GM12878 (cell line): ENCODE results near the gene CDKL1. TPM values are rescaled to one million over a fixed set of nuclear protein-coding genes. Genes with fewer than 3 reads are reported as not detected.

ENCODE experiments used
- ATAC-seq: fragments of 200-7000 bp; cut with Tn5 transposase; 3 replicates; pipeline ENCODE4 v1.9.1; 2020; ENCODE audit warnings: mild to moderate bottlenecking, moderate library complexity
- BruUV-seq: library from RNA; stranded (reverse); fragments of 400-500 nt; replicated peaks from 2 replicates; lab custom pipeline; 2021; lab: Mats Ljungman, UMichigan
- CTCF ChIA-PET: fragments of 300-600 bp; sonication (Branson Sonifier 250); formaldehyde crosslinking; extraction: SDS; loops from one replicate; lab custom pipeline; 2021; ENCODE audit warnings: inconsistent platforms; lab: Yijun Ruan, JAX
- POLR2A ChIA-PET: fragments of 350-600 bp; formaldehyde crosslinking; extraction: SDS; loops from one replicate; lab custom pipeline; 2021; ENCODE audit warnings: inconsistent platforms; lab: Charles Lee
- RAD21 ChIA-PET: fragments of 300-600 bp; sonication (Branson Sonifier 250); formaldehyde crosslinking; loops from one replicate; lab custom pipeline; 2023; ENCODE audit warnings: antibody characterized with exemption; ENCODE audit not compliant: unreplicated experiment; lab: Charles Lee
- SMC1A ChIA-PET: fragments of 300-600 bp; sonication (Branson Sonifier 250); formaldehyde crosslinking; loops from one replicate; lab custom pipeline; 2023; ENCODE audit not compliant: unreplicated experiment, uncharacterized antibody; lab: Charles Lee
- DNase-seq: peaks from one replicate; pipeline ENCODE4 v3.0.0-alpha.2; 2011; ENCODE audit warnings: low read depth, low spot score
- FAIRE-seq: peaks from 3 replicates; lab custom pipeline; 2011; peaks lifted over from hg19 to GRCh38; lab: Jason Lieb, UNC
- H2AFZ ChIP-seq: 2 replicates; pipeline ENCODE4 v1.6.0; 2011; ENCODE audit warnings: low read depth, low read length, control low read depth; ENCODE audit not compliant: control insufficient read depth
- H3K27ac ChIP-seq: 2 replicates; pipeline ENCODE4 v1.5.1; 2011; ENCODE audit warnings: control low read depth; ENCODE audit not compliant: control insufficient read depth, insufficient read depth
- H3K27me3 ChIP-seq, 2 experiments: replicated peaks in 1 of 2; 2 replicates each; pipeline versions ENCODE4 v1.6.0 to v1.6.1; 2011; ENCODE audit warnings: low read length in 1 of 2; ENCODE audit not compliant: control insufficient read depth in 2 of 2, insufficient read depth in 2 of 2
- H3K36me3 ChIP-seq, 2 experiments: 2 replicates each; pipeline ENCODE4 v1.5.1; 2011; ENCODE audit warnings: low read length in 1 of 2; ENCODE audit not compliant: control insufficient read depth in 2 of 2, insufficient read depth in 2 of 2
- H3K4me1 ChIP-seq: 2 replicates; pipeline ENCODE4 v1.6.1; 2011; ENCODE audit warnings: mild to moderate bottlenecking, low read length, moderate library complexity, mixed read lengths; ENCODE audit not compliant: control insufficient read depth, insufficient read depth
- H3K4me2 ChIP-seq: 2 replicates; pipeline ENCODE4 v1.6.0; 2011; ENCODE audit warnings: control low read depth; ENCODE audit not compliant: control insufficient read depth, insufficient read depth
- H3K4me3 ChIP-seq: fragments of 200-600 bp; sonication (generic); 2 replicates; pipeline ENCODE4 v1.5.1; 2016
- H3K79me2 ChIP-seq: 2 replicates; pipeline ENCODE4 v1.6.0; 2011; ENCODE audit warnings: low read length; ENCODE audit not compliant: control insufficient read depth, insufficient read depth
- H3K9ac ChIP-seq: 2 replicates; pipeline ENCODE4 v1.8.0; 2011; ENCODE audit warnings: low read length, control low read depth, mixed read lengths; ENCODE audit not compliant: control insufficient read depth, insufficient read depth
- H3K9me3 ChIP-seq: replicated peaks from 3 replicates; pipeline ENCODE4 v1.5.1; 2011; ENCODE audit warnings: mild to moderate bottlenecking, low read length; ENCODE audit not compliant: control insufficient read depth, insufficient read depth
- H4K20me1 ChIP-seq: 2 replicates; pipeline ENCODE4 v1.6.0; 2011; ENCODE audit not compliant: control insufficient read depth, insufficient read depth
- ATF3 ChIP-seq: IDR thresholded peaks from 2 replicates; pipeline ENCODE4 v1.6.1; 2011; ENCODE audit warnings: low read depth, mild to moderate bottlenecking, low read length, moderate library complexity, borderline replicate concordance; ENCODE audit errors: extremely low read depth
- BHLHE40 ChIP-seq, 2 experiments: fragments of 450-650 bp in 1 of 2; IDR thresholded peaks; 2 replicates each; pipeline ENCODE4 v1.6.1; 2011 to 2017; ENCODE audit warnings: low read depth in 2 of 2, borderline replicate concordance in 1 of 2, improper control_type of control experiment in 1 of 2, low read length in 1 of 2, mild to moderate bottlenecking in 1 of 2
- CBFB ChIP-seq: IDR thresholded peaks from 2 replicates; pipeline ENCODE4 v1.6.1; 2016; ENCODE audit warnings: antibody characterized with exemption, low read depth
- CHD2 ChIP-seq: IDR thresholded peaks from 2 replicates; pipeline ENCODE4 v1.6.1; 2011; ENCODE audit warnings: low read depth, low read length, improper control_type of control experiment, borderline replicate concordance
- FOXK2 ChIP-seq: fragments of 450-650 bp; IDR thresholded peaks from 2 replicates; pipeline ENCODE4 v1.6.1; 2017; ENCODE audit warnings: mild to moderate bottlenecking, moderate library complexity
- GATAD2B ChIP-seq: fragments of 450-650 bp; conservative IDR thresholded peaks from 2 replicates; pipeline ENCODE4 v1.6.1; 2017; ENCODE audit warnings: low read depth, mild to moderate bottlenecking, moderate library complexity
- MYB ChIP-seq: fragments of 150-350 bp; IDR thresholded peaks from 2 replicates; pipeline ENCODE4 v1.6.1; 2014; ENCODE audit warnings: mild to moderate bottlenecking, low read depth, low read length, borderline replicate concordance
- NBN ChIP-seq: fragments of 450-650 bp; IDR thresholded peaks from 2 replicates; pipeline ENCODE4 v1.6.1; 2016
- NKRF ChIP-seq: fragments of 450-650 bp; conservative IDR thresholded peaks from 2 replicates; pipeline ENCODE4 v1.6.1; 2017; ENCODE audit warnings: mild to moderate bottlenecking, moderate library complexity
- PBX3 ChIP-seq: IDR thresholded peaks from 2 replicates; pipeline ENCODE4 v1.6.1; 2011; ENCODE audit warnings: mild to moderate bottlenecking, low read depth, low read length, moderate library complexity; ENCODE audit not compliant: insufficient replicate concordance
- RCOR1 ChIP-seq: conservative IDR thresholded peaks from 2 replicates; pipeline ENCODE4 v1.6.1; 2012; ENCODE audit warnings: low read depth, low read length, improper control_type of control experiment
- RELB ChIP-seq: fragments of 450-650 bp; IDR thresholded peaks from 2 replicates; pipeline ENCODE4 v1.6.1; 2017; ENCODE audit warnings: low read depth, mild to moderate bottlenecking, moderate library complexity
- SMAD1 ChIP-seq: fragments of 450-650 bp; IDR thresholded peaks from 2 replicates; pipeline ENCODE4 v1.6.1; 2018; ENCODE audit warnings: mild to moderate bottlenecking, low read depth; ENCODE audit not compliant: partially characterized antibody
- WRNIP1 ChIP-seq: IDR thresholded peaks from 2 replicates; pipeline ENCODE4 v1.6.1; 2011; ENCODE audit warnings: low read depth, low read length, improper control_type of control experiment, borderline replicate concordance
- ZBTB11 ChIP-seq: fragments of 450-650 bp; formaldehyde crosslinking; IDR thresholded peaks from 2 replicates; pipeline ENCODE4 v1.5.0; 2022; ENCODE audit warnings: mild to moderate bottlenecking, missing genetic modification characterization
- ZNF207 ChIP-seq: fragments of 450-650 bp; IDR thresholded peaks from 2 replicates; pipeline ENCODE4 v1.6.1; 2014; ENCODE audit warnings: antibody characterized with exemption, mild to moderate bottlenecking, borderline replicate concordance
- WGBS: methylation state at CpG from one replicate; pipeline ENCODE4 v1.1.6; 2016; ENCODE audit warnings: low lambda C conversion rate; ENCODE audit not compliant: insufficient replicate concordance, insufficient coverage; ENCODE audit errors: missing lambda C conversion rate; 5-methylcytosine and 5-hydroxymethylcytosine counted together
- in situ Hi-C: fragments of 300-500 bp; cut with MboI; formaldehyde crosslinking; loops from 9 replicates; pipeline ENCODE4 v1.14.3; 2018; ENCODE audit warnings: mixed read lengths
- intact Hi-C: fragments of 100-400 bp; cut with micrococcal nuclease; formaldehyde crosslinking; loops from one replicate; pipeline ENCODE4 v1.14.2; 2022; ENCODE audit not compliant: unreplicated experiment
- polyA plus RNA-seq, 11 experiments: library from polyadenylated mRNA; depleted of rRNA in 4 of 11; unstranded in 6 of 11; stranded (reverse) in 5 of 11; fragments of >200 nt; fragmentation: Nextera tagmentation in 4 of 11; fragmentation: Illumina TruSeq in 1 of 11; extraction: Ambion mirVana in 4 of 11; extraction: Trizol in 1 of 11; gene quantifications; 1 replicate in 1 of 11; 2 replicates in 10 of 11; pipeline versions ENCODE4 v1.2.1 to v1.2.3, GENCODE V29; 2011 to 2016; ENCODE audit warnings: inconsistent platforms in 2 of 11, missing spikeins in 2 of 11, low read depth in 1 of 11
- total RNA-seq, 4 experiments: library from RNA; depleted of rRNA in 3 of 4; stranded (reverse); fragments of >200 nt in 3 of 4; fragmentation: Illumina TruSeq in 1 of 4; extraction: Trizol in 1 of 4; gene quantifications; 2 replicates each; pipeline versions ENCODE4 v1.2.1 to v1.2.3, GENCODE V29; 2013 to 2021

Gene CDKL1
- total and polyA plus RNA-seq, 10 of the 15 experiments (the other 5 are each of a cell fraction or from before 2014, with no cell fraction given): 9.0 to 19.0 (median 11.1) TPM

- no peaks in the 10 kb centered on the region for H3K27me3 ChIP-seq
- H3K36me3 ChIP-seq: peaks cover 0 to 2% of the 10 kb centered on the region in 2 experiments; a peak in 1 of 4 replicates
- 95% methylated on average over 2 of the region's 2 CpGs for WGBS
- H4K20me1 ChIP-seq: no peaks in the 10 kb centered on the region
- in situ Hi-C loops: no loop called here
- no peaks in the 10 kb centered on the region for H3K9me3 ChIP-seq
- no peak for DNase-seq
- no TSS peak for BruUV-seq
- no peak for TF ChIP-seq GATAD2B
- no peak for TF ChIP-seq NBN
- no peak for TF ChIP-seq NKRF
- TF ChIP-seq CBFB: no peak
- no peak for TF ChIP-seq BHLHE40 (IDR thresholded peaks at IDR 0.05; ENCODE audit: borderline replicate concordance in 1 of 2, low read depth in 2 of 2, low read length in 1 of 2)
- TF ChIP-seq RCOR1: no peak
- no peak for TF ChIP-seq RELB
- no peak for TF ChIP-seq MYB
- no peak for TF ChIP-seq CHD2
- TF ChIP-seq FOXK2: no peak
- no peak for TF ChIP-seq ZBTB11 (CRISPR knock-in tag)
- no peak for TF ChIP-seq SMAD1
- no peak for TF ChIP-seq ATF3
- no peak for TF ChIP-seq PBX3
- no peak for TF ChIP-seq ZNF207
- no peak for TF ChIP-seq WRNIP1
- FAIRE-seq: no peak
- intact Hi-C loops: no loop called here
- H3K9ac ChIP-seq: no peak overlapping the region
- ChIA-PET SMC1A (no interaction called here), CTCF (no interaction called here), RAD21 (no interaction called here), POLR2A (no interaction called here)
- no peak overlapping the region for H3K4me2 ChIP-seq
- ATAC-seq: no peak
- no peak overlapping the region for H3K4me3 ChIP-seq
- H3K4me1 ChIP-seq: no peaks in the 10 kb centered on the region
- no peak overlapping the region for H2AFZ ChIP-seq
- no peaks in the 10 kb centered on the region; the same call in 1 of the 2 replicates for H3K79me2 ChIP-seq
- H3K27ac ChIP-seq: no peak overlapping the region
These were observed 97.1 kb downstream of the CDKL1 start for GRCh38 chr14:50299585-50299984.
